Neural cell (in vitro differentiated cells): ENCODE data around the gene HNF1B. TPM values are rescaled to one million over a fixed set of nuclear protein-coding genes. Genes with fewer than 3 reads are reported as not detected.

Experiments
- H2AFZ ChIP-seq: fragments of 200-600, 300-800 bp; sonication (generic), shearing (Covaris generic); 2 replicates; pipeline ENCODE4 v1.6.0; 2014; ENCODE audit warnings: low read depth, mild to moderate bottlenecking, antibody characterized with exemption, low read length, moderate library complexity
- H3F3A ChIP-seq: fragments of 200-600 bp; shearing (Covaris generic); 2 replicates; pipeline ENCODE4 v1.6.1; 2016; ENCODE audit warnings: mild to moderate bottlenecking, moderate library complexity, mixed read lengths, antibody characterized with exemption, low read length; ENCODE audit not compliant: insufficient read depth, poor library complexity, severe bottlenecking
- H3K27ac ChIP-seq: fragments of 200-600, 300-800 bp; sonication (generic), shearing (Covaris generic); 2 replicates; pipeline ENCODE4 v1.5.1; 2014; ENCODE audit warnings: mild to moderate bottlenecking, low read length, moderate library complexity
- H3K27me3 ChIP-seq: fragments of 300-800, 200-600 bp; sonication (generic), shearing (Covaris generic); 2 replicates; pipeline ENCODE4 v1.6.0; 2014; ENCODE audit warnings: mild to moderate bottlenecking, low read depth, low read length, moderate library complexity; ENCODE audit not compliant: insufficient read depth
- H3K36me3 ChIP-seq: fragments of 300-800, 200-600 bp; sonication (generic), shearing (Covaris generic); 2 replicates; pipeline ENCODE4 v1.5.1; 2014; ENCODE audit warnings: mild to moderate bottlenecking, antibody characterized with exemption, low read length, moderate library complexity; ENCODE audit not compliant: insufficient read depth
- H3K4me2 ChIP-seq: fragments of 300-800, 200-600 bp; sonication (generic), shearing (Covaris generic); 2 replicates; pipeline ENCODE4 v1.6.0; 2014; ENCODE audit warnings: mild to moderate bottlenecking, low read length
- H3K4me3 ChIP-seq: fragments of 300-800, 200-600 bp; sonication (generic), shearing (Covaris generic); 2 replicates; pipeline ENCODE4 v1.5.1; 2014; ENCODE audit warnings: mild to moderate bottlenecking, low read length, moderate library complexity
- H3K79me2 ChIP-seq: fragments of 200-600 bp; shearing (Covaris generic); replicated peaks from 2 replicates; pipeline ENCODE4 v1.6.0; 2014; ENCODE audit warnings: mild to moderate bottlenecking, low read length, moderate library complexity; ENCODE audit not compliant: insufficient read depth
- H3K9ac ChIP-seq: fragments of 300-800, 200-600 bp; sonication (generic), shearing (Covaris generic); 2 replicates; pipeline ENCODE4 v1.6.1; 2016; ENCODE audit warnings: mild to moderate bottlenecking, low read length, mixed read lengths
- H3K9me2 ChIP-seq: fragments of 200-600 bp; shearing (Covaris generic); 2 replicates; pipeline ENCODE4 v1.6.1; 2016; ENCODE audit warnings: mild to moderate bottlenecking, low read length, mixed read lengths; ENCODE audit not compliant: insufficient read depth
- H3K9me3 ChIP-seq: fragments of 200-600, 300-800 bp; sonication (generic), shearing (Covaris generic); 2 replicates; pipeline ENCODE4 v1.6.1; 2016; ENCODE audit warnings: mild to moderate bottlenecking, mixed run types, low read length, moderate library complexity, mixed read lengths
- H4K20me1 ChIP-seq: fragments of 200-600 bp; shearing (Covaris generic); 2 replicates; pipeline ENCODE4 v1.6.1; 2016; ENCODE audit warnings: mild to moderate bottlenecking, mixed run types; ENCODE audit not compliant: insufficient read depth
- EP300 ChIP-seq: fragments of 450-650 bp; conservative IDR thresholded peaks from 2 replicates; pipeline ENCODE4 v1.6.1; 2014; ENCODE audit warnings: antibody characterized with exemption, mild to moderate bottlenecking, moderate library complexity; ENCODE audit not compliant: poor library complexity, severe bottlenecking
- EZH2 ChIP-seq: fragments of 200-600, 300-800 bp; shearing (Covaris generic), sonication (generic); IDR thresholded peaks from 2 replicates; pipeline ENCODE4 v1.6.1; 2014; ENCODE audit warnings: antibody characterized with exemption, low read length, borderline replicate concordance, mild to moderate bottlenecking; ENCODE audit not compliant: insufficient read depth, poor library complexity, severe bottlenecking
- MXI1 ChIP-seq: fragments of 450-650 bp; conservative IDR thresholded peaks from 2 replicates; pipeline ENCODE4 v1.6.1; 2014; ENCODE audit warnings: antibody characterized with exemption, mild to moderate bottlenecking; ENCODE audit not compliant: poor library complexity, severe bottlenecking
- POLR2AphosphoS5 ChIP-seq: IDR thresholded peaks from 2 replicates; pipeline ENCODE4 v1.6.1; 2012
- RAD21 ChIP-seq: fragments of 450-650 bp; conservative IDR thresholded peaks from 2 replicates; pipeline ENCODE4 v1.6.1; 2014; ENCODE audit warnings: antibody characterized with exemption, mild to moderate bottlenecking, moderate library complexity
- SMC3 ChIP-seq: fragments of 450-650 bp; conservative IDR thresholded peaks from 2 replicates; pipeline ENCODE4 v1.6.1; 2014; ENCODE audit warnings: antibody characterized with exemption, mild to moderate bottlenecking, moderate library complexity; ENCODE audit not compliant: poor library complexity
- TAF1 ChIP-seq: IDR thresholded peaks from 2 replicates; pipeline ENCODE4 v1.6.1; 2012; ENCODE audit warnings: low read depth
- polyA plus RNA-seq: library from polyadenylated mRNA; depleted of rRNA; stranded (reverse); fragments of >200 nt; gene quantifications from 2 replicates; pipeline ENCODE4 v1.2.3, GENCODE V29; 2014
- TF ChIP-seq, protein P1 (sequence below): IDR thresholded peaks from 2 replicates; pipeline ENCODE4 v1.6.1; 2012; ENCODE audit warnings: borderline replicate concordance
- TF ChIP-seq, protein P2 (sequence below): fragments of 450-650 bp; IDR thresholded peaks from 2 replicates; pipeline ENCODE4 v1.5.1; 2014; ENCODE audit warnings: antibody characterized with exemption, mild to moderate bottlenecking, moderate library complexity; ENCODE audit not compliant: poor library complexity, severe bottlenecking

The HNF1B gene
- polyA plus RNA-seq, 1 donor from 2014 or later = not detected

DNA sequence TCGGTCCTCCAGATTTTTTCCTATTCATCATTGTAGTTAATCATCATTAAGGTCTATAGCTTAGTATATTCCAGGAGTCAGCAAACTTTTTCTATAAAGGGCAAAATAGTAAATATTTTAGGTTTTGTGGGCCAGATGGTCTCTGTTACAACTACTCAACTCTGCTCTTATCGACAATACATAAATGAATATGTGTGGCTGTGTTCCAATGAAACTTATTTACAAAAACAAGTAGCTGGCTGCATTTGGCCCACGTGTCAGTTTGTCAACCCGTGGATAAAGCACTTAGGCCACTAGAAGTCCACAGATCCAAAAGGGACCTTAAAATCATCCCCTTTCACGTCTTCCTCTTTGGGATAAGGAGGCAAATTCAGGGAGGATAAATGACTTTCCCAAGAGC lies 5.4 kb upstream of the HNF1B start:
- H3F3A ChIP-seq = no peaks in the 10 kb centered on the region
- no peak overlapping the region for H2AFZ ChIP-seq
- no peaks in the 10 kb centered on the region for H3K9me2 ChIP-seq
- TF ChIP-seq, protein P1, sequence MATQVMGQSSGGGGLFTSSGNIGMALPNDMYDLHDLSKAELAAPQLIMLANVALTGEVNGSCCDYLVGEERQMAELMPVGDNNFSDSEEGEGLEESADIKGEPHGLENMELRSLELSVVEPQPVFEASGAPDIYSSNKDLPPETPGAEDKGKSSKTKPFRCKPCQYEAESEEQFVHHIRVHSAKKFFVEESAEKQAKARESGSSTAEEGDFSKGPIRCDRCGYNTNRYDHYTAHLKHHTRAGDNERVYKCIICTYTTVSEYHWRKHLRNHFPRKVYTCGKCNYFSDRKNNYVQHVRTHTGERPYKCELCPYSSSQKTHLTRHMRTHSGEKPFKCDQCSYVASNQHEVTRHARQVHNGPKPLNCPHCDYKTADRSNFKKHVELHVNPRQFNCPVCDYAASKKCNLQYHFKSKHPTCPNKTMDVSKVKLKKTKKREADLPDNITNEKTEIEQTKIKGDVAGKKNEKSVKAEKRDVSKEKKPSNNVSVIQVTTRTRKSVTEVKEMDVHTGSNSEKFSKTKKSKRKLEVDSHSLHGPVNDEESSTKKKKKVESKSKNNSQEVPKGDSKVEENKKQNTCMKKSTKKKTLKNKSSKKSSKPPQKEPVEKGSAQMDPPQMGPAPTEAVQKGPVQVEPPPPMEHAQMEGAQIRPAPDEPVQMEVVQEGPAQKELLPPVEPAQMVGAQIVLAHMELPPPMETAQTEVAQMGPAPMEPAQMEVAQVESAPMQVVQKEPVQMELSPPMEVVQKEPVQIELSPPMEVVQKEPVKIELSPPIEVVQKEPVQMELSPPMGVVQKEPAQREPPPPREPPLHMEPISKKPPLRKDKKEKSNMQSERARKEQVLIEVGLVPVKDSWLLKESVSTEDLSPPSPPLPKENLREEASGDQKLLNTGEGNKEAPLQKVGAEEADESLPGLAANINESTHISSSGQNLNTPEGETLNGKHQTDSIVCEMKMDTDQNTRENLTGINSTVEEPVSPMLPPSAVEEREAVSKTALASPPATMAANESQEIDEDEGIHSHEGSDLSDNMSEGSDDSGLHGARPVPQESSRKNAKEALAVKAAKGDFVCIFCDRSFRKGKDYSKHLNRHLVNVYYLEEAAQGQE = no peak
- TF ChIP-seq TAF1 (no peak), MXI1 (no peak), EZH2 (no peak), RAD21 (no peak), EP300 (no peak), SMC3 (no peak), POLR2AphosphoS5 (no peak)
- TF ChIP-seq, protein P2, sequence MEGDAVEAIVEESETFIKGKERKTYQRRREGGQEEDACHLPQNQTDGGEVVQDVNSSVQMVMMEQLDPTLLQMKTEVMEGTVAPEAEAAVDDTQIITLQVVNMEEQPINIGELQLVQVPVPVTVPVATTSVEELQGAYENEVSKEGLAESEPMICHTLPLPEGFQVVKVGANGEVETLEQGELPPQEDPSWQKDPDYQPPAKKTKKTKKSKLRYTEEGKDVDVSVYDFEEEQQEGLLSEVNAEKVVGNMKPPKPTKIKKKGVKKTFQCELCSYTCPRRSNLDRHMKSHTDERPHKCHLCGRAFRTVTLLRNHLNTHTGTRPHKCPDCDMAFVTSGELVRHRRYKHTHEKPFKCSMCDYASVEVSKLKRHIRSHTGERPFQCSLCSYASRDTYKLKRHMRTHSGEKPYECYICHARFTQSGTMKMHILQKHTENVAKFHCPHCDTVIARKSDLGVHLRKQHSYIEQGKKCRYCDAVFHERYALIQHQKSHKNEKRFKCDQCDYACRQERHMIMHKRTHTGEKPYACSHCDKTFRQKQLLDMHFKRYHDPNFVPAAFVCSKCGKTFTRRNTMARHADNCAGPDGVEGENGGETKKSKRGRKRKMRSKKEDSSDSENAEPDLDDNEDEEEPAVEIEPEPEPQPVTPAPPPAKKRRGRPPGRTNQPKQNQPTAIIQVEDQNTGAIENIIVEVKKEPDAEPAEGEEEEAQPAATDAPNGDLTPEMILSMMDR = no peak
- H3K9ac ChIP-seq = no peak overlapping the region
- no peaks in the 10 kb centered on the region for H4K20me1 ChIP-seq
- peaks cover 43% of the 10 kb centered on the region for H3K27me3 ChIP-seq
- no peaks in the 10 kb centered on the region for H3K9me3 ChIP-seq
- no peak overlapping the region for H3K4me3 ChIP-seq
- H3K79me2 ChIP-seq = no peaks in the 10 kb centered on the region
- no peaks in the 10 kb centered on the region for H3K36me3 ChIP-seq
- no peak overlapping the region for H3K4me2 ChIP-seq
- H3K27ac ChIP-seq = no peak overlapping the region

DNA sequence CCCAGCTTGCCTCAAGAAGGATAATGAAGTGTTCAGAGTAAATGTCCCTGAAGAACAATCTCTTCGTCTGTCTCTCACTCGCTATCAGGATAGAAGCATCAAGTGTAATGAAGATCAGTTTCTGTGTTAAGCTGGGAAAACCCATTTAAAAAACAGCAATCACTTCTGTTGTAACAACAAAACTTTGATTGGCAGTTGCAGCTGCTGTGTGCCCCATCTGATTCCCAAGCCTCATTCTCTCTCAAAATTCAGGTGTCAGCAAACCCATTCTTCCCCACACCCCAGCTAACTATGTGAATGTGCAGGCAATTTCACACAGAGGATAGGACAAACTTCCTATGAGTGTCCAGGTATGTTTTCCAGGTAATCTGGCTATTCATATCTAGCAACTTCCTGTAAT lies 2.4 kb upstream of the HNF1B start:
- Histone ChIP-seq H4K20me1 (no peaks in the 10 kb centered on the region), H3K36me3 (no peaks in the 10 kb centered on the region), H2AFZ (no peak overlapping the region), H3K27me3 (peaks cover 73% of the 10 kb centered on the region), H3K4me3 (no peak overlapping the region), H3K9ac (no peak overlapping the region), H3K79me2 (no peaks in the 10 kb centered on the region), H3K27ac (no peak overlapping the region), H3K9me3 (no peaks in the 10 kb centered on the region), H3K4me2 (no peak overlapping the region), H3K9me2 (no peaks in the 10 kb centered on the region), H3F3A (no peaks in the 10 kb centered on the region)
- TF ChIP-seq TAF1 (no peak), EZH2 (no peak), SMC3 (no peak), RAD21 (no peak)
- TF ChIP-seq, protein P1 = no peak
